GM10266 (cell line): Measurements from ENCODE around the gene ATG13.

Source experiments
- DNase-seq: peaks from one replicate; pipeline ENCODE4 v3.0.0; 2012; ENCODE audit errors: extremely low spot score
- TF ChIP-seq, protein P1 (sequence below): IDR thresholded peaks from 2 replicates; pipeline ENCODE4 v1.5.1; 2012; ENCODE audit warnings: mild to moderate bottlenecking, low read depth; ENCODE audit not compliant: control insufficient read depth, insufficient read depth; ENCODE audit errors: missing control alignments

ATG13 gene

GRCh38 chr11:46607516-46607915 is 9.8 kb upstream of the ATG13 start:
- DNase-seq = no peak
- TF ChIP-seq, protein P1, sequence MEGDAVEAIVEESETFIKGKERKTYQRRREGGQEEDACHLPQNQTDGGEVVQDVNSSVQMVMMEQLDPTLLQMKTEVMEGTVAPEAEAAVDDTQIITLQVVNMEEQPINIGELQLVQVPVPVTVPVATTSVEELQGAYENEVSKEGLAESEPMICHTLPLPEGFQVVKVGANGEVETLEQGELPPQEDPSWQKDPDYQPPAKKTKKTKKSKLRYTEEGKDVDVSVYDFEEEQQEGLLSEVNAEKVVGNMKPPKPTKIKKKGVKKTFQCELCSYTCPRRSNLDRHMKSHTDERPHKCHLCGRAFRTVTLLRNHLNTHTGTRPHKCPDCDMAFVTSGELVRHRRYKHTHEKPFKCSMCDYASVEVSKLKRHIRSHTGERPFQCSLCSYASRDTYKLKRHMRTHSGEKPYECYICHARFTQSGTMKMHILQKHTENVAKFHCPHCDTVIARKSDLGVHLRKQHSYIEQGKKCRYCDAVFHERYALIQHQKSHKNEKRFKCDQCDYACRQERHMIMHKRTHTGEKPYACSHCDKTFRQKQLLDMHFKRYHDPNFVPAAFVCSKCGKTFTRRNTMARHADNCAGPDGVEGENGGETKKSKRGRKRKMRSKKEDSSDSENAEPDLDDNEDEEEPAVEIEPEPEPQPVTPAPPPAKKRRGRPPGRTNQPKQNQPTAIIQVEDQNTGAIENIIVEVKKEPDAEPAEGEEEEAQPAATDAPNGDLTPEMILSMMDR = no peak

DNA sequence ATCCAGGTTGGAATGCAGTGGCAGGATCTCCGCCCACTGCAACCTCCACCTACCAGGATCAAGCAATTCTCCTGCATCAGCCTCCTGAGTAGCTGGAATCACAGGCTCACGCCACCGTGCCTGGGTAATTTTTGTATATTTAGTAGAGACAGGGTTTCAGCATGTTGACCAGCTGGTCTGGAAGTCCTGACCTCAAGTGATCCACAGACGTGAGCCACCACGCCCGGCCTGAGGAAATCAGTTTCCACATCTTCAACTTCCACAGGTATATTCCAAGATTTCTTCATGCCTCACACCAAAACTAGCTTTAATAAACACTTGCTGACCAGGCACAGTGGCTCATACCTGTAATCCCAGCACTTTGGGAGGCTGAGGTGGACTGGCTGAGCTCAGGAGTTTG is 8.0 kb upstream of the ATG13 start:
- TF ChIP-seq, protein P1 = no peak
- DNase-seq = no peak

DNA sequence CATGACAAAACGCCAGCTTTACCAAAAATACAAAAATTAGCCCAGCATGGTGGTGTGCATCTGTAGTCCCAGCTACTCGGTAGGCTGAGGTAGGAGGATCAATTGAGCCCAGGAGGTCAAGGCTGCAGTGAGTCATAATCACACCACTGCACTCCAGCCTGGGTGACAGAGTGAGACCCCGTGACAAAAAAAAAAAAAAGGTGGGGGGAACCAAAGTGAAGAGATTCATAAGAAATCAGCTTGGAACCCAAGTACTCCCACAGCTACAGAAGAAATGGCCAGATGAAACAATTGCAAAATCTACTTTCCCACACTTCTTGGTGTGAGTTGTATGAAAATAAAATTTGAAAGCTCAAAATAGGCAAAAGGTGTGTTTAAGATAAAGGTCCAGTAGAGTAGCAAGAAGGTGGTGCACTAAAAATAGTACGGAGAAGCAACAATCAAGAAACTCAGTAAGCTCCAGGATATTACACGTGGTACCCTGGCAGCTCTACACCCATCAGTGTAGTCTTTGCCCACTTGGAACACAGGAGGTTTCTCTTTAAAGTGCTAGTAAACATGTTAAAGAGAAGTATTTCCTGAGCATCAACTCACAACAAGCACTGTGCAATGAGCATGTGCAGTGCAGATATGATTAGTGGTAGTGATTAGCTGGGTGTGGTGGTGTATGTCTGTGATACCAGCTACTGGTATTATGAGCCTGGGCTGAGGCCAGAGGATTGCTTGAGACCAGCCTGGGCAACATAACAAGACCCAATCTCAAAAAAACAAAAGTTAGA is 5.6 kb upstream of the ATG13 start:
- TF ChIP-seq, protein P1 = no peak
- no peak for DNase-seq

DNA sequence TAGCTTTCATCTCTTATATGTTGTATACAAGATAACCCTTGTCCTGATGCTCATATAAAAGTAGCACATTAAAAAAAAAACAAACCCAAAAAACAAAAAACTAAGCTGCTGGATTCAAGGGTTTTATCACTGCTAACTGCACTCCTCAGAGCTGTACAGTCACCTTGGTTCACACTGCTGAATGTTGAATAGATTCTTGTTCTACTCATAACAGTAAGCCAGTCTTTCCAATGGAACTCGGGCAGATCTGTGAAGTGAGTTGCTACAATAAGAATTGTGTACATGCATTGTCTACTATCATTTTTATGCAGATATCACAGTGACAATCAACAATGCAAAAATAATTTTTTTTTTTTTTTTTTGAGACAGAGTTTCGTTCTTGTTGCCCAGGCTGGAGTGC is 5.0 kb upstream of the ATG13 start:
- DNase-seq = no peak
- TF ChIP-seq, protein P1 = no peak

DNA sequence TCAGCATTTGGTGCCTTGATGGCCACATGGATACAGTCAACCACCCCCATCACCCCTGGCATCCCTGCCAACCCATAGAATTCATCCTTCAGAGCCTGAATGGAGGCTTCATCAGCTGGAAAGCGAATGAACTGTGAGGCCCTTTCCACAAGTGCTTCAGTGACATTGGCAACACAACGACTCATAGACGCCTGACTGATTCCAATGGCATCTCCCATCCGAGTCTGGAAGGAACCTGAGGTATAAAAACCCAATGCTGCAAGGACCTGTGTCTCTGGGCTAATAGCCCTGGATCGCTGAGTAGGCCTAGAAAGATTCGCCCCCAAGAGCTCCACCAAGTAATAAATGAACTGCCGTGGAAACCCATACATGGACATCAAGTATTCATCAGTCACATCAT is 1.6 kb upstream of the ATG13 start:
- TF ChIP-seq, protein P1 = no peak
- no peak for DNase-seq

DNA sequence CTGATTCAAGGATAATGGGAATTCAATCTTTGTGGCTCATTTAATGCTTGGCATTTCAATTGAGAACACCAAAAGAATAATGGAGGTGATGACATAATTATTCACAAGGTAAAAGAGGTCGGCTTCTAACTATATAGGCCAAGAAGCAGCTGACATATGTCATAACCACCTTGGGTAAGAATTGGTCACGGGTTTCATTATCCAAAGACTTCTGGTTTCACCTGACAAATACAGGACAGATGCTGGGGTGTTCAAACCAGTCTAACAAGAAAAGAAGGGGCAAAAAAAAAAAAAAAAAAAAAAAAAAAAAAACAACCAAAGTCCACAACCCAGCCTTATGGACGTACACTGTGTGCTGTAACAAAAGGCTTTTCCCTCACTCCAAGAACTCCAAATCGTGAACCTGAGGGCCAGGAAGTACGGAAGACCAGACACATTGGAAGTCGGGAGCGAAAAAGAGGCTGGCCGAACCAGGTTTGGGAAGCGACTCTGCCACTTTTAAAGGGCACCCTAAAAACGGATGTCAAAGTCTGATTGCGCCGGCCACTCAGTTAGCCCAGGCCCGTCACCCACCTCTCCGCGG is 711 bp upstream of the ATG13 start:
- TF ChIP-seq, protein P1 = no peak
- DNase-seq = peak; percentile 23

DNA sequence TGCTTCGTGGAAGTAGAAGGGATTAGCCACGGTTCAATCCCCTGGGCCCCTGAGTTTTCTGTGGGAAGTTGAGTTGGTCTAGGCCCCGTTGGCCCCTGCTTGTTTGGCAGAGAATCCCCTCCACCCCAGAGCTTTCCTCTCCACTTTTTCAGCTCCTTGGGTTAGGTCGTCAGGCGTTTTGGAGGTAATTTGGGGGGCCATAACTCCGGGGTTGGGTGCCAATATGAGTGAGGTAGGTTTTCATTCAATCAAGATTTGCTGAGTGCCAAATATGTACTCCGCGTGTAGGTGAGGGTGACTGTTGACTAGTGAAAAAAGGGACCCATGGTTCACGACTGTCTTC is 590 bp downstream of the ATG13 start:
- no peak for DNase-seq
- TF ChIP-seq, protein P1 = no peak
